Motor neuron (in vitro differentiated cells): ENCODE data around the gene SLF2. TPM values are rescaled to one million over a fixed set of nuclear protein-coding genes. Genes with fewer than 3 reads are reported as not detected.

ENCODE experiments used
- ATAC-seq, 8 experiments: fragments of 200-7000 bp; cut with Tn5 transposase; replicated peaks in 6 of 8; 2 replicates each; pipeline ENCODE4 v1.8.0; 2021; ENCODE audit warnings: mild to moderate bottlenecking in 8 of 8, moderate library complexity in 8 of 8
- H3K27ac ChIP-seq, 2 donors: fragments of 250-450 bp; sonication (Bioruptor Pico); 2 replicates each; pipeline ENCODE4 v1.9.0; 2021; ENCODE audit warnings: antibody characterized with exemption in 2 of 2, mild to moderate bottlenecking in 2 of 2, moderate library complexity in 1 of 2
- H3K4me1 ChIP-seq, 2 donors: fragments of 250-450 bp; sonication (Bioruptor Pico); replicated peaks in 1 of 2; 2 replicates each; pipeline ENCODE4 v1.6.1; 2021; ENCODE audit warnings: antibody characterized with exemption in 2 of 2, mild to moderate bottlenecking in 2 of 2, moderate library complexity in 1 of 2
- H3K4me3 ChIP-seq, 5 donors: fragments of 250-450 bp; sonication (Bioruptor Pico); 2 replicates each; pipeline ENCODE4 v1.9.0; 2021; ENCODE audit warnings: antibody characterized with exemption in 5 of 5, mild to moderate bottlenecking in 5 of 5, moderate library complexity in 4 of 5
- WGBS, 10 experiments: fragments of 450-650 bp; shearing (Covaris generic); methylation state at CpG; one replicate each; pipeline ENCODE4 v1.0.0; 2022; 5-methylcytosine and 5-hydroxymethylcytosine counted together
- in situ Hi-C, 9 experiments: fragments of 400-800 bp; cut with MboI; loops; one replicate each; pipeline ENCODE4 v1.15.0; 2021; ENCODE audit warnings: low sequenced_read_pairs in 9 of 9, low pct_unique_long_range_greater_than_20kb in 2 of 9; ENCODE audit not compliant: unreplicated experiment in 9 of 9
- total RNA-seq, 8 experiments: library from RNA; unstranded; fragments of 300-600 nt; gene quantifications; 2 replicates each; pipeline versions ENCODE4 v1.2.3 to v1.2.4, GENCODE V29; 2022

The SLF2 gene
- total RNA-seq, 8 experiments from 2014 or later: 18.9 to 42.7 (median 31.5) TPM

GRCh38 chr10:100962351-100963080, 49.8 kb downstream of the SLF2 start:
- in situ Hi-C loops: no loop called here
- 64 to 100% (median 95%) methylated on average over 1 to 4 of the region's 4 CpGs for WGBS, 10 experiments
- ATAC-seq: no peak
- no peaks in the 10 kb centered on the region for H3K4me1 ChIP-seq
- H3K27ac ChIP-seq: no peak overlapping the region
- H3K4me3 ChIP-seq: no peak overlapping the region

- H3K4me3 ChIP-seq: no peak overlapping the region
- no peak overlapping the region for H3K27ac ChIP-seq
- H3K4me1 ChIP-seq: no peaks in the 10 kb centered on the region
- WGBS, 10 experiments: 83 to 100% (median 100%) methylated on average over 1 of the region's 1 CpG; no CpG with 5 or more reads in 3 of the 10 experiments
- no peak for ATAC-seq
- in situ Hi-C loops: no loop called here
Measured at GRCh38 chr10:100963826-100964225, 51.1 kb downstream of the SLF2 start.

- 61 to 100% (median 80%) methylated on average over 1 to 5 of the region's 5 CpGs for WGBS, 10 experiments
- Histone ChIP-seq H3K4me1 (peaks cover 5 to 10% of the 10 kb centered on the region in 2 donors), H3K27ac (no peak overlapping the region), H3K4me3 (no peak overlapping the region)
- in situ Hi-C loops: no loop called here
- no peak for ATAC-seq
Measured at GRCh38 chr10:100965820-100966219, 53.1 kb downstream of the SLF2 start.

GRCh38 chr10:100966887-100967286, 54.1 kb downstream of the SLF2 start:
- no peak for ATAC-seq

GRCh38 chr10:100967332-100967731, 54.6 kb downstream of the SLF2 start:
- no peak for ATAC-seq
- Histone ChIP-seq H3K27ac (no peak overlapping the region), H3K4me3 (no peak overlapping the region), H3K4me1 (peaks cover 5 to 11% of the 10 kb centered on the region in 2 donors)
- 80 to 100% (median 93%) methylated on average over 1 to 2 of the region's 2 CpGs; no CpG with 5 or more reads in 4 of the 10 experiments for WGBS, 10 experiments
- in situ Hi-C loops: no loop called here

More at GRCh38 chr10:100966887-100967286, 54.1 kb downstream of the SLF2 start:
- no peak overlapping the region for H3K27ac ChIP-seq
- H3K4me1 ChIP-seq: peaks cover 5 to 11% of the 10 kb centered on the region in 2 donors
- H3K4me3 ChIP-seq: no peak overlapping the region
- in situ Hi-C loops: no loop called here
- 40 to 100% (median 70%) methylated on average over 1 to 2 of the region's 2 CpGs; no CpG with 5 or more reads in 2 of the 10 experiments for WGBS, 10 experiments

GRCh38 chr10:100968062-100968736, 55.4 kb downstream of the SLF2 start:
- in situ Hi-C loops: no loop called here
- H3K27ac ChIP-seq: no peak overlapping the region

GRCh38 chr10:100968863-100969186, 56.1 kb downstream of the SLF2 start:
- Histone ChIP-seq H3K27ac (peak overlapping the region in 1 of 2 donors; percentile 16), H3K4me3 (peak overlapping the region; percentile 44 to 72 (median 49)), H3K4me1 (peaks cover 5 to 11% of the 10 kb centered on the region in 2 donors)
- in situ Hi-C loops: no loop called here
- ATAC-seq: peak in 3 of 8 experiments; percentile 7 to 37 (median 23)
- WGBS, 10 experiments: 0 to 46% methylated on average over 1 to 6 of the region's 9 CpGs; no CpG with 5 or more reads in 8 of the 10 experiments

More at GRCh38 chr10:100968062-100968736, 55.4 kb downstream of the SLF2 start:
- H3K4me3 ChIP-seq: no peak overlapping the region
- 80 to 100% (median 100%) methylated on average over 1 to 2 of the region's 2 CpGs; no CpG with 5 or more reads in 4 of the 10 experiments for WGBS, 10 experiments
- ATAC-seq: no peak
- H3K4me1 ChIP-seq: peaks cover 5 to 11% of the 10 kb centered on the region in 2 donors

- Histone ChIP-seq H3K4me1 (peaks cover 5 to 11% of the 10 kb centered on the region in 2 donors), H3K4me3 (peak within 1 kb of the TSS; percentile 44 to 72 (median 49)), H3K27ac (peak within 1 kb of the TSS in 1 of 2 donors; percentile 16)
- ATAC-seq: peak; percentile 67 to 92 (median 88)
- in situ Hi-C loops: no loop called here
- 0 to 40% methylated on average over 1 to 6 of the region's 70 CpGs; no CpG with 5 or more reads in 8 of the 10 experiments for WGBS, 10 experiments
Measured at GRCh38 chr10:100969187-100970075, 56.7 kb downstream of the SLF2 start, which contains the start of gene SEMA4G. SEMA4G (plus strand) TSS chr10:100969504; CDS start chr10:100972913, 3,409 bp downstream.

- WGBS, 10 experiments: 0 to 100% (median 71%) methylated on average over 1 to 2 of the region's 13 CpGs; no CpG with 5 or more reads in 6 of the 10 experiments
- Histone ChIP-seq H3K4me3 (peak overlapping the region; percentile 44 to 72 (median 49)), H3K4me1 (peaks cover 5 to 11% of the 10 kb centered on the region in 2 donors), H3K27ac (no peak overlapping the region)
- ATAC-seq: peak in 4 of 8 experiments; percentile 3 to 62 (median 30)
- in situ Hi-C loops: no loop called here
Measured at GRCh38 chr10:100970076-100970913, 57.5 kb downstream of the SLF2 start.

- no peak overlapping the region for H3K27ac ChIP-seq
- in situ Hi-C loops: no loop called here
Measured at GRCh38 chr10:100970914-100971811, 58.4 kb downstream of the SLF2 start.

More at GRCh38 chr10:100970914-100971811, 58.4 kb downstream of the SLF2 start:
- H3K4me3 ChIP-seq: no peak overlapping the region
- peaks cover 5 to 11% of the 10 kb centered on the region in 2 donors for H3K4me1 ChIP-seq
- ATAC-seq: no peak
- 67 to 100% (median 77%) methylated on average over 1 to 3 of the region's 4 CpGs; no CpG with 5 or more reads in 5 of the 10 experiments for WGBS, 10 experiments
